GM12891 (cell line): Measurements from ENCODE around the gene ATP6V1C2.

Experiments used
- POLR2A ChIP-seq: IDR thresholded peaks from 2 replicates; pipeline ENCODE4 v1.6.1; 2011; ENCODE audit warnings: low read depth, low read length, control low read depth
- POLR2AphosphoS5 ChIP-seq: IDR thresholded peaks from 2 replicates; pipeline ENCODE4 v1.6.1; 2011; ENCODE audit warnings: low read depth, low read length, control low read depth
- TAF1 ChIP-seq: IDR thresholded peaks from 2 replicates; pipeline ENCODE4 v1.6.1; 2011; ENCODE audit warnings: low read depth, low read length, control low read depth

DNA sequence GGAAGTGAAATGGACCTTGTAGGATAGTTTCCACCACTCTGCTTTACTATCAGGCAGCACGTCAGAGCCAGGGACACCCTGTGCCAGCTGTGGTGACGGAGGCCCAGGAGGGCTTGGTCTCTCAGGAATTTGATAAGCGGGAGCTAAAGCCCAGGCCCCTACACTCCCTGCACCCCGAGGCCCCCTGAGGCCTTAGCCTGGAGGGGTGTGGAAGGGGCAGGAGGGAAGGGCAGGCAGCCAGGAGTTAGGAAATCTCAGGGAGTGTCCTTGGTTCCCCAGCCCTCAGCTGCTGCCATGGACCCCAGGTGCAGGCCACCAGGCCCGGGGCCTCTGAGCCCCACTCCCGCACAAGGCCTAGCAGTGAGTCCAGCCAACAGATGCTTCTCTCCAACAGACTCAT, 53.0 kb downstream of the ATP6V1C2 start:
- TF ChIP-seq POLR2A (no peak), POLR2AphosphoS5 (no peak), TAF1 (no peak)
